SHP77 treated with DMSO at 0.1 percent for 48 hours (cell line): ENCODE results near the gene SKOR1.

ENCODE experiments used
- DNase-seq: peaks from one replicate; lab custom pipeline; 2025; lab: John Stamatoyannopoulos, UW

The SKOR1 gene

DNA sequence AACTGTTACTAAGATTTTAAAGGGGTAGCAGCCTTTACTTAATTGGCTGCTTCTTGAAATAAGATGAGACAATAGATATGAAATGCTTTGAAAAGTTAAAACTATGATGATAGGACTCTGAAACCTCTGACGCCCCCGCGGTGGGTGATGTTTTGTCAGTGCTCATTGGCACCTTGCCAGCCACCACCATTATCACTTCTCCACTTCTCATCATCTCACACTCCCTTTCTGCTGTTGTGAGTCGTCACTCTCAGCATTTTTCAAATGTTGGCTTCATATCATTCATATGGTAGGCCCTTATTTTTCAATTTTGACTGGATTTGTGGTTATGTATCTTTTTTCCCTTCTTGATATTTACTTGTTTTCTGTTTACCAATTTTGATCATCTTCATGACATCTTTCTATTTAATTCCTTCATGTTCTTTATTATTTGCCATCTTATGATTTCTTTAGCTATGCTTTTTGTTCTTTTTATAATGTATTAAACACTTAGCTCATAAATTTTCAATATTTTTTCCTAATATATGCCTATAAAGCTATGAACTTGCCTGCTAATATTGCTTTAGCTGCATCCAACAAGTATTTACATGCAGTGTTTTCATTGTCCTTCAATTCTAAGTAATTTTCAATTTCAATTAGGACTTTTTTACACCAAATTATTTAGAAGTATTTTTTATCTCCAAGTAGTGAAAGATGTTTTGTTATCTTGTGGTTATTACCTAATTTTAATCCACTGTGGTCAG is 30.3 kb upstream of the SKOR1 start:
- no peak for DNase-seq

DNA sequence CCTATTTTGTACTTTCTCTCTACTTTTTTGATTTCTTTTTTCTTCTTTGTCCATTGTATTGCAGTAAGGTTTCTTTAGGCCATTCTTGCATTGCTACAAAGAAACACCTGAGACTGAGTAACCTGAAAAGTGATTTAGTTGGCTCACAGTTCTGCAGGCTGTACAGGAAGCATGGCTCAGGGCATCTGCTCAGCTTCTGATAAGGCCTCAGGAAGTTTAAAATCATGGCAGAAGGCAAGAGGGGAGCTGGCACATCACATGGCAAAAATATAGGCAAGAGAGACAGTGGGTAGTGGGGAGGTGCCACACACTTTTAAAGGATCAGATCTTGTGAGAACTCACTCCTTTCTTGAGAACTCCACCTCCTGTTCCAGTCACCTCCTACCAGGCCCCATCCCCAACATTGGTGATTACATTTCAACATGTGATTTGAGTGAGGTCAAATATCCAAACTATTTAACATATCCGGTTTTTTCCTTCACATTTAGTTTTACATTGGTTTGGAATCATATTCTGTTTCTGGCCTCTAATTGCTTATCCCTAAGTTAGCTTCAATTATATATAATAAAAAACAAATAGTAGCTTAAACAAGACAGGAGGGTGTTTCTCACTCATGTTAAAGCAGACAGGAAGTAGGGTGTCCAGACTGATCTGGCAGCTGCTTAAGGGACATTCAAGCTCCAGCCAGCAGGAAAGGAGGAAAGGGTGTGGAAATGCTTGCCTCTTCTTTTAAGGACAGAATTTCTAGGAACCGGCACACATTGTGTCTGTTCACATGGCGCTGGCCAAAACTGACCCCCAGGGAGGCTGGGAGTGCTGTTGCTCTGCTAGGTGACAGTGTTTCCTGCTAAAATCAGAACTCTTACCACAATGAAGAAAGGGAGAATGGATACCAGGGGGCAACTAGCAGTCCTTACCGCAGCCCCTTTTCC is 28.8 kb upstream of the SKOR1 start:
- no peak for DNase-seq

DNA sequence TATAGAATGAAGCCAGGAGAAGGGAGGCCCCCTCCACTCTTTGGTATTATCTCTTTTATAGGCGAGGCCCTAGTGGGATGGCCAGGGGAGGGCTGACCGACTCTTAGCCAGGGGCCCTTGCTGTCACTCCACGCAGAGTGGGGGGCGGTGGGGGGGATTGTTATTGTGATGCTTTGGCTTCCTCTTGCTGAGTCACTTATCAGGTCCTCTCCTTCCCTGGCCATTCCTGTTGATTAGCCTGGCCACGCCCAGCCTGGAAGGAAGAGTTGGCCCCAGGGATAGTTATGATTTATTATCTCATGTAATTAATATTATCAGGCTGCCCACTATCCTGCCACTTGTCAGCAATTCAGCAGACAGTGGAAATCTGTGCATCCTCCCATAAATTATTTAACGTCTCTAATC is 25.5 kb upstream of the SKOR1 start:
- DNase-seq: no peak

DNA sequence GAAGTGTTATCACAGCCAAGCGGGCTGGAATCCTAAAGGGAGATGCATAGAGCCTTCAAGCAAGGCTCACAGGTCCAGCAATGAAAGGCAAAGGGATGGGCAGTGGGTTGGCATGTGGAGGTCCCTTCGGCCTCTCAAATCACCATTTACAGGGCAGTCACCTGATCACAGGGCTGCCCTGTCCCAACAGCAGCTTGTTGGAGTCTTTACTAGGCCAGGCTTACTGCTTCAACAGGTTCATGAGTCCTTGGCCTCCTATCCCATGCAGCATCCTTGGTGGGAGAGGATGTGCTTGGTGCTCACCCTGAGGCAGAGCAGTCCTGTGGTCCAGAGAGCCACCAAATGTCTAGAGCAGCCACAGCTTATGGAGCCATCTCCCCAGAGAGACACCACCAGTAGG is 24.2 kb upstream of the SKOR1 start:
- no peak for DNase-seq

DNA sequence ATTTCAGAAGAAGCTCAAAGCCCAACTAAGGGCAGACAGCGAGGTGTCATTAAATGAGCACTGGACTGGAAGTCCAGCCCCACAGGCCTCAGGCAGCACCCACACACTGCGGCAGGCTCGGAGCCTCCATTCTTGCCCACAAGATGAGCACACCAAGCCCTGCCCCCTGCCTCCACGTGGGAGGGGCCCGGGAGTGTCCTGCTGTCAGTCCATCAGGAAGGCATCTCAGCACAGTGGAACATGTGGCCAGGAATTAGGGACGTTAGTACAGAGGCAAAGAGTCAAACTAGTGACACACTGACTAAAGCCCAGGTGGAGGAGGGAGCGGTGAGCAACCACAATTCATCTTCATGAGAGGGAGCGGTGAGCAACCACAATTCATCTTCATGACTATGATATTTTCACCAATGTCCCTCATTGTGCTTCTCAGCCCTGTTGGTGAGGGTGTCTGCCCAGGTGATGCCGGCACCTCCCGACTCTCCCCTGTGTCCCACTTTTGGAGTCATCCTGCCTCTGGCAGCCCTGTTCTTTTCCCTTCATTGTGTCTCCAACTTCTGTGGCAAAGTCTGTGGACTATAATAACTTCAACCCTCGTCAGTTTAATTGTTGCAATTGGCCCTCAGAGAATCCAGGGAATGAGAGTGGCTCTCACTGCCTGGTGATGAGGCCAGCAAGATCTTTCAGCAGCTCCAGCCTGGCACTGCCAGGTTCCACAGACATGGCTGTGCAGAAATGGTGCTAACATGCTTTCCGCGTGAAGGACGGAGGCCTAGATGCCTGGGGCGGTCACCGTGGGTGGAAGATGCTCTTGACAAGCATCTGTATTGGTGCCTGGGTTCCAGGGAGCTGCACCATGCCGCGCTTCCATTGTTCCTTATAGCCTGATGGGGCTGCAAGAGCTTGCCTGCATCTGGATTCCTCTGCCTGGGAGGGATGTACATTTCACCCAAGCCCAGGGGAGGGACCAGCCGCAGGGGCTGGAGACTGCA is 23.1 kb upstream of the SKOR1 start:
- no peak for DNase-seq

DNA sequence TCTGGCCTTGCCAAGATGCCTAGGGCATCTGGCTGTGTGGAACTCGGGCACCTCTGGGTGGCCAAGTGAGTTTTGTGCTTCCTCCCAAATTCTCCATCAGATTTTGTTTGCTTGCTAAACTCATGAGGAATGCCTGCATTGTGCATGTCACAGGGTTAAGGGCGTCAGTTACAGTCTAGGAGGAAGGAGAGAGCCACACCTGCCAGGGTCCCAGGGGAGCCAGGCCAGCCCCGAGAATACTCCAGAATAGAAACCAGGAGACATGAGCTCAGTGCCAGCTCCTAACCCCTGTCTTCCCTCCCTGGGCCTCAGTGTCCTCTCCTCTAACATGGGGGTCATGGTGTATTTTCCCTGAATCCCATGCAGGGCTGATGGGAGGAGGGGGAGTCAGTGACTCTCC is 22.0 kb upstream of the SKOR1 start:
- DNase-seq: no peak

DNA sequence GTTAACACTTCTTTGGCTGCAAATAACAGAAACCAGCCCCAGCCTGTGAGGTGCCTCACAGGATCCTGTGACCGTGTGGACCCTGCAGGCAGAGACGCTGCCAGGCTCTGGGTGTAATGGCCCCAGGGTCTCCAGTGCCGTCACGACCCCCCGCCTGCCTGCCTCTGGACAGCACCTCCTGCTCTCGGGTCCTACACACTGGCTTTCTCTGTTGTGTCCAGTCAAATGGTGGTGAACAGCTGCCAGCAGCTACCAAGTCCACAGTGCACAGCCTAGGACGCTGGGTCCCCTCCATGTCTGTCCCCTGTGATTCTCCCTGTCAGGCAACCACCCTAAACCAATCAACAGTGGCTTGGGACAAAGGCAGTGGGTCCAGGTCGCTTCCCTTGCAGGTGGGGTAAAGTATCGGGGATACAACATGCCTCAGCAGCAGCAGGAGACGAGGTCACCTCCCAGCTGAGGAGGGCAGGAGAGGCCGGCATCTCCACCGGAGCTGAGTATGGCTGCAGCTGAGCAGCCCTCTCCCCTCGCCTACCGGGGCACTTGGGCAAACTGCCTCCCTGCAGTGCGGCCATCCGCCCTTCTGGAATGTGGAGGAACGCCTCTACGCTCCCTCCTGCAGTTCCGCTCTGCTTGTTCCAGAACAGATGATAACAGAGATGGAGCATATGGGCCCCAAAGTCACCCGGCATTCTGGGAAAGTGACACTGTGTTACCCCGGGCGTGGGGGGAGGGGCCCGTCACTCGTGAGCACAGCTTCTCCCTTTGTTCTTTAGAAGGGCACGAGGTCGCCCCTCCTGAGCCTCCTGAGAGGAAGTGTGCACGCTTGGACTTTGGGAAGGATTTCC is 21.1 kb upstream of the SKOR1 start:
- DNase-seq: no peak

DNA sequence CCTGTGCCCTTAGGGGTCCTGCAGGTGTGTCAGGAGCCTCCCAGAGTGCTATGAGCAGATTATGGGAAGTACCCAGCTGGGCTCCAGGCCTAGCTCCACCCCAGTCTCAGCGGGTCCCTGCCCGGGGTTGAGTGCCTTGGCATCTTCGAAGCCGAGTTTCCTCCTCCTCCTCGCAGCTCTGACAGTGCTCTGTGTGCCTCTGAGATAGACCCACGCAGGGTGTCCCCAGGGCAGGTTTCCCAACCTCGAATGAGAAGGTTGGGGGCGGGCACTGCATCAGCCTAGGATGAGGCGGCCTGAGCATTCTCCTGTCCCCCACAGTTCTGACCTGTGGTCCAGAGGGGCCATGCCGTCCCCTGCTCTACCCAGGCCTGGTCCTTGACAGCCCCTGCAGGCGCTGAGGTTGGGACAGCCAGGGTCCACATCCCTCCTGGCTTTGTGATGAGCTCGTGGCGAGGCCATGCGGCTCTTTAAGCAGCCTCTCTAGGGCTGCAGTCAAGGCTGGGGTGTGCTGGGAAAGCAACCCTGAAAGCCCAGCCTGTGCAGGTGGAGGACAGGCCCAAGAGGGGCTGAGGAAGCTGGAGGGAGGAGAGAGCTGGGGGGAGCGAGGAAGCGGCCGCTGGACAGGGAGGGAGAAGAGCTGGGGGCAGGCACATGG is 20.2 kb upstream of the SKOR1 start:
- DNase-seq: no peak

DNA sequence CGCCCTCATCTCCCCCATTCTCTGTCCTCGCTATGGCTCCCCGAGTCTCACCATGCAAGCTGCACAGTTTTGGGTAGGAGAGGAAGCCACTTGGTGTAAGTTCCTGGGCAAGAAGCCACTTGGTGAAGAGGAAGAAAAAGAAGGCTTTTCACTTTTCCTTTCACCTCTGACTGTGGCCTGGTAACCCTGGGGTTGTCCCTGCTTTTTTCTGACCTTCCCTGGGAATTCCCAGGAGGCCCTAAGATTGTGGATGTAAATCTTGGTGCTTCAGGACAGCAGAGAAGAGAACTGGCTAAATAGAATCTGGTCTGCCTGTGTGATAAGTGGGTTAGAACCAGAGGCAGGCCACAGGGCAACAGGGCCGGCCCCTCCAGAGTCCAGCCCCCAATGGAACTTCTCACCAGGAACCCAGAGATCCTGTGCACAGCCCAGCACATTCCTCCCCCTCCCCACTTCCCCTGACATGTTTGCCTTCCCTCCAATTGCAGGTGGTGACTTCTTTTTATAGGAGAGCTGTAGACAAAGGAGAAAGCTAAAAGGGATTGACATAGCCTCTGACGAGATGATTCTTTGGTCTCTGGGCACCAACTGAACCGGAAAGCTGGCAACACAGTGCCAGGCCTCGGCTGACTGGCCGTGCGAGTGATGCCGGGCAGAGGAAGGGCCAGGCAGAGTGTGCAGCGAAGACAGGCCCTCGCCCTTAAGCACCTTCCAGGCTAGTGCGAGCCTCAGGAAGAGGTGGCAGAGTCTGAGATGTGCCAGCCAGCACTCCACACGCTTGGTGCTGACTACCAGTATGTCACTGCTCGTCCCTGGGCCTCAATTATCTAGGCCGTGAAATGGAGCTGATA is 19.4 kb upstream of the SKOR1 start:
- DNase-seq: peak; percentile 50

DNA sequence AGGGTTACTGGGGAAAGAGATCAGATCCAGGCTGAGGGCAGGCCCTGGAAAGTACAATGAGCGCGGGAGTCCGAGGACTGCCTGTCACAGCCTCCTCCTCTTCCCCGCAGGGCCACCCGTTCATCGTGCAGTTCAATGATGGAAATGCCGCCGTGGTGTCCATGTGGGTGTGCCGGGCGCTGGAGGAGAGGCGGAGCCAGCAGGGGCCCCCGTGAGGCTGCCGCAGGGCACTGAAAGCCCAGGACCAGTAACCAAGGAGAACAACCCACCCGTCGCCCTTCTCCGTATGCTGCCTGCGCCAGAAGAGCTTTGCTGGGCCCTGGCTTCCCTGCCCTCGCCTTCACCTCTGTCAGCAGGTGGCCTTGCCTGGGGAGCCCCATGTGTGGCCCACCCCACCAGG is 18.8 kb upstream of the SKOR1 start:
- DNase-seq: no peak

DNA sequence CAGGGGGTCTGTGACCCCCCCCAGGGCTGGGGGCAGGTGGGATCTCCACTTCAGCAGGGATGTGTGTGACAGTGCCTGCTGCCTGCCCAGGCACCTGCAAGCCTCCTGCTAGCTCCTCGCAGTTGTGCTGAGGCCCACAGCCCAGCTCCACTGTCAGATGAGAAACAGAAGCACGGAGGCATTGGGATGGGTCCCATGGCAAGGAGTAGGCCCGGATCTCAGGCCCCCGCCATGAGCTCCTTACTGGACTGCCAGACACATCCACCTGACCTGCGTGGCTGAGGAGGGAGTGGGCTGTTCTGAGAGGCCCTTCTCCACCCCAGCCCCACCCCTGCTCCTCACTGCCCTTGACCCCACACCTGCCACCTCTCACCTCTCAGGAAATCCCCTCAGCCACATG is 18.2 kb upstream of the SKOR1 start:
- DNase-seq: no peak

DNA sequence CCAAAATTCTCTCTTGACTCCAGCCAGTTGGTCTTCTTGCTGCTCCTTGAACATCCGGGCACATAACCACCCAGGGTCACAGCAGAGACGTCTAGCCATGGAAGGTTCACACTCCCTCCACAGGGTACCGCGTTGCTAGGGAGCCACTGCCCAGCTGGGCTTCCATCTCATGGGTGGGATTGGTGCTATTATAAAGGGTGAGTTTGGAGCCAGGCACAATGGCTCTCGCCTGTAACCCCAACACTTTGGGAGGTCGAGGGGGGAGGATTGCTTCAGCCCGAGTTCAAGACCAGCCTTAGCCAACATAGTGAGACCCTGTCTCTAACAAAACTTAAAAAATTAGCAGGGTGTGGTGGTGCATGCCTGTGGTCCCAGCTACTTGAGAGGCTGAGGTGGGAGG is 17.5 kb upstream of the SKOR1 start:
- no peak for DNase-seq

DNA sequence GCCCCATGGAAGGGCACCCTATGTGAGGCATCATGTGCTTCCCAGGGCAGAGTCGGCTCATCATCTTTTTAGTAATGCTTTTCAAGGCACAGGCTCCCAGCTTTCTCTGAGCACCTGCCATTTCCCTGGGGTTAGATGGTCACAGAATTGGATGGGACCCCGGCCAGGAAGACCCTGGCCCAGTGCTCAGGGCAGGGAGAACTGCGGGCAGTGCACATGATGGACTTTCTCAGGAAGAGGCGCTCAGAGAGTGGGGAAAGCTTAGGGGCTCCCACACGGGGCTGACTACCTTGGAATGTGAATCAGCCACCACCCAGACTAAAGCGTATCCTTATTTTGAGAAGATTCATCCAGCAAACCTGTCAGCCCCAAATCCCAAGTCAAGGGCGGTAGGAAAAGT is 16.5 kb upstream of the SKOR1 start:
- DNase-seq: no peak

DNA sequence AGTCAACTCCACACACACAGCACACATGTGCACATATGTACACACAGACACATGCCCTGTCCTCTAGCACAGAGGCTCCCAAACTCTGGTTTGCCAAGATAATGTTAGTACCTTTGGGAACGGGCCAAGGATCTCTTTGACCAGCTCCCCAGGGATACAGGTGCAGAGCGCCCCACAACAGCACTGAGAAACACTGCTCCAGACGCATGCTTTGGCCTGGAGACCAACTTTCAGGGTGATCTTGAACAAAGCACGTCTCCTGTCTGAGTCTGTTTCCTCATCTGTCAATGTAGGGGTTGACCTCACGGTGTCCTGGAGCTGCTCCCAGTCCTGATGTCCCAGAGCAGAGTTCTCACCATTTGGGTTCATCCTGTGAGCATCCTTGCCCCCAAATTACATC is 15.9 kb upstream of the SKOR1 start:
- DNase-seq: no peak

DNA sequence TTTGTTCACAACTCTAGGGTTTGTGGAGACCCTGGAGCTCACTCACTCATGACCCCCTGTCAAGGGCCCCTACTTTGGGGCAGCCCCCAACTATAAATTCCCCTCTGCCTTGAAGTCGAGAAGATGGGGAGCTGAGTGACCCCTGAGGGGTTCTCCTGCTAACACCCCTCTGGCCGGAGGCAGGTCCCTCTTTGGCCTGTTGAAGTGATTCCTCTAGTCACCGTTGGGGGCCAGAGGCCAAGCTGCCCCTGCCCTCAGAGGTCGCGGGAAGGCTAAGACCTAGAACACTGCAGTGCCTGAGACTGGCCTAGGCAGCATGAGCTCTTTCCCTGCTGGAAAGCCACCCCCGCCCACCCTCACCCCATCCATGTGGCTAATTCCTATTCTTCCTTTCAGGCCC is 15.4 kb upstream of the SKOR1 start:
- DNase-seq: no peak

DNA sequence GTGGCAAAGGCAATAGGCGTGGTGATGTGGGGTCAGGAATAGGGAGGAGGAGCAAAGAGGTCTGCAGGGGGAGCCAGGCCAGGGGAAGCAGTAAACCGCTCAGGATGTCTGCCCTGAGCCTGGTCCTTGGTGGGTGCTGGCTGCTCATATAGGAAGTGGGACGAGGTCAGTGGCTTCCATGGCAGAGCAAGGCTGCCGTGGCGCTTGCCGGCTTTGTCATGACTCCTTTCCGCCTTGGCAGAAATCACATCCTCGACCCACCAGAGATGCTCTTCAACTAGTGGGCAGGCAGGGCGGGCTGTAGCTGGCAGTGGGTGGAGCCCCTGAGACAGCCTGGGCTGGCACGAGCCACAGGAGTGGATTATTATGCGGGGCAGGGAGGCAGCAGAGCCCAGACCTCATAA is 13.1 kb upstream of the SKOR1 start:
- no peak for DNase-seq

DNA sequence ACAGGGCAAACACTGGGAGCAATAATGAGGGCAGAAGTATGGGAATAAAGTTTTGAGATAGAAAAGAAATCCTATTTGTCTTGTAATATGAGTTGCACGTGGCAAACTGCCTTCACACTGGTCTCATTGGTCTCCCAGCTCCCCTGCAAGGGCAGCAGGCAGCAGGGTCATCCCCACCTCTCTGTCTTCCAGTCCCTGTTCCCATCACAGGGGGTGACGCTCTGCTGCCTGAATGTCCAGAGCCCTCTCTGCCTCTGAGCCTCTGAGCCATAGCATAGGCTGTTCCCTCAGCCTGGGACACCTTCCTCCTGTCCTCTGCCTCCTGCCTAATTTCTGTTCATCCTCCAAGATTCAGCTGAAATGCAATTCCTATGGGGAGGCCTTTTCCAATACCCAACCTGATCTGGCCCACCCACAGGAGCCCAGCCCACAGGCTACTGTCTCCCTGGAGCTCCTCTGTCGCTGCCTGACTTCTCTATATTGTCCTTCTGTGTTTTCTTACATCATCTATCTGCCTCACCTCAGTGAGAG is 12.1 kb upstream of the SKOR1 start:
- DNase-seq: no peak

DNA sequence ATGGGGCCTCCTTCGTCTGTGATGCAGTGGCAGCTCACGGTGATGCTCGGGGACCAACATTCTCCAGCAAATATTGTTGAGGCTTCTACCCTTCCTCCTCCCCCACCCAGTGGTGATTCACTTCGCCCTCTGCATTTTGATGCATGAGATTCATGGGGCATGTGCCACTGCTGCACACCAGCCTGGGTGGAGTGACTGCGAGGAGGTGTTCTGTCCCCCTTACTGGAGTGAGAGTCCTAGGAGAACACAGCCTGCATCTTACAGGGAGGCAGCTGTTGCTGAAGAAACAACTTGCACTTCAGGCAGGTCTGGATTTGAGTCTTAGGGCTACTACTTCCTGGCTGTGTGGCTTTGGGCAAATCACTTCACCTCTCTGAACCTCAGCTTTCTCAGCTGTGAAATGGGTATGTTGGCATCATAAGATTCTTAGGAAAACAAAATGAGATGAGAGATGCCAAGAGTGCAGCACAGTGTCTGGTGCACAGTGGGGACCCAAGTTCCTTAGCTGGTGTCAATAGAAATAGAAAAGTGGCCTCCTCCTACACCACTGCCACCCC is 10.2 kb upstream of the SKOR1 start:
- no peak for DNase-seq

DNA sequence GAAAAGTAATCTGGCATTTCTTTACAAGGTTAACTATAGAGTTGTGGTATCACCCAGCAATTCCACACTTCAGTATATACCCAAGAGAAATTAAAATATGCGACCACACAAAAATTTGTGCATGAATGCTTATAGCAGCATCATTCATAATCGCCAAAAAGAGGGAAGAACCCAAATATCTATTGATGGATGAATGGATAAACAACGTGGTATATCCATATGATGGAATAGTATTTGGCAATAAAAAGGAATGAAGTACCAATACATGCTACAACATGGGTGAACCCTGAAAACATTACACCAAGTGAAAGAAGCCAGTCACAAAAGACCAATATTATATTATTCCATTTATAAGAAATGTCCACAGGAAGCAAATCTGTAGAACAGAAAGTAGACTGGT is 8.6 kb upstream of the SKOR1 start:
- DNase-seq: no peak
